K562 (cell line): ENCODE results near the gene LIMD2. TPM values are rescaled to one million over a fixed set of nuclear protein-coding genes. Genes with fewer than 3 reads are reported as not detected.

ENCODE experiments used
- CLOCK ChIP-seq: fragments of 250-450 bp; sonication (Bioruptor Pico); IDR thresholded peaks from 2 replicates; pipeline ENCODE4 v1.4.0; 2020; ENCODE audit warnings: mild to moderate bottlenecking, moderate library complexity, borderline replicate concordance
- ETV6 ChIP-seq, 3 experiments: fragments of 150-350 bp in 1 of 3; sonication (generic) in 1 of 3; formaldehyde crosslinking in 1 of 3; IDR thresholded peaks; 2 replicates each; pipeline versions ENCODE4 v1.6.1 to v1.8.0; 2014 to 2022; ENCODE audit warnings: borderline replicate concordance in 2 of 3, low read depth in 2 of 3, antibody characterized with exemption in 1 of 3, low read length in 1 of 3, mild to moderate bottlenecking in 1 of 3, missing genetic modification reagents in 1 of 3
- EWSR1 ChIP-seq: fragments of 450-650 bp; IDR thresholded peaks from 2 replicates; pipeline ENCODE4 v1.6.1; 2018; ENCODE audit warnings: borderline replicate concordance, mild to moderate bottlenecking, low read depth, moderate library complexity; ENCODE audit not compliant: partially characterized antibody
- FOXJ3 ChIP-seq: sonication (generic); formaldehyde crosslinking; IDR thresholded peaks from 2 replicates; pipeline ENCODE4 v1.4.0; 2020; ENCODE audit warnings: mild to moderate bottlenecking, missing genetic modification reagents
- KLF16 ChIP-seq: IDR thresholded peaks from 2 replicates; pipeline ENCODE4 v1.6.1; 2016; ENCODE audit warnings: antibody characterized with exemption
- NR1H2 ChIP-seq: sonication (generic); formaldehyde crosslinking; IDR thresholded peaks from 2 replicates; pipeline ENCODE4 v1.4.0; 2020; ENCODE audit warnings: mild to moderate bottlenecking, missing genetic modification reagents
- PHTF2 ChIP-seq: fragments of 250-450 bp; sonication (Bioruptor Pico); IDR thresholded peaks from 2 replicates; pipeline ENCODE4 v1.5.0; 2021; ENCODE audit warnings: mild to moderate bottlenecking
- PML ChIP-seq: IDR thresholded peaks from 2 replicates; pipeline ENCODE4 v1.6.1; 2012; ENCODE audit warnings: low read length, inconsistent platforms
- RB1 ChIP-seq: fragments of 450-650 bp; IDR thresholded peaks from 2 replicates; pipeline ENCODE4 v1.6.1; 2017; ENCODE audit warnings: low read depth, mild to moderate bottlenecking
- RHOXF2B ChIP-seq: fragments of 250-450 bp; sonication (Bioruptor Pico); conservative IDR thresholded peaks from 2 replicates; pipeline ENCODE4 v1.5.1; 2021
- SMAD4 ChIP-seq: fragments of 250-450 bp; sonication (Bioruptor Pico); conservative IDR thresholded peaks from 2 replicates; pipeline ENCODE4 v1.8.0; 2021; ENCODE audit warnings: inconsistent platforms, mild to moderate bottlenecking, moderate library complexity
- SRSF3 ChIP-seq: fragments of 200-400 bp; formaldehyde crosslinking; IDR thresholded peaks from 2 replicates; pipeline ENCODE4 v1.6.1; 2016; ENCODE audit warnings: mild to moderate bottlenecking, low read length, moderate library complexity; ENCODE audit not compliant: insufficient read depth
- TBP ChIP-seq: optimal IDR thresholded peaks from 2 replicates; pipeline ENCODE3; 2011; ENCODE audit warnings: low read depth, low read length, improper control_type of control experiment
- TCF7 ChIP-seq: sonication (generic); IDR thresholded peaks from 2 replicates; pipeline ENCODE4 v1.6.1; 2016; ENCODE audit warnings: antibody characterized with exemption, borderline replicate concordance
- ZBTB33 ChIP-seq: sonication (generic); formaldehyde crosslinking; IDR thresholded peaks from 2 replicates; pipeline ENCODE4 v1.8.1; 2023; ENCODE audit warnings: mild to moderate bottlenecking, missing genetic modification reagents
- ZNF347 ChIP-seq: fragments of 450-650 bp; formaldehyde crosslinking; IDR thresholded peaks from 2 replicates; pipeline ENCODE4 v1.4.0; 2020; ENCODE audit warnings: low read depth, mild to moderate bottlenecking, moderate library complexity
- ZNF444 ChIP-seq: fragments of 250-450 bp; sonication (Bioruptor Pico); IDR thresholded peaks from 2 replicates; pipeline ENCODE4 v1.4.0; 2020; ENCODE audit warnings: mild to moderate bottlenecking, moderate library complexity
- ZZZ3 ChIP-seq: fragments of 450-650 bp; IDR thresholded peaks from 2 replicates; pipeline ENCODE4 v1.6.1; 2016; ENCODE audit warnings: antibody characterized with exemption, mild to moderate bottlenecking, moderate library complexity
- polyA plus RNA-seq, 8 experiments: library from polyadenylated mRNA; depleted of rRNA in 4 of 8; stranded (reverse) in 5 of 8; unstranded in 3 of 8; fragments of >200 nt; fragmentation: Nextera tagmentation in 2 of 8; fragmentation: Illumina TruSeq in 1 of 8; extraction: Ambion mirVana in 2 of 8; extraction: Trizol in 1 of 8; gene quantifications; 2 replicates each; pipeline versions ENCODE4 v1.2.1 to v1.2.3, GENCODE V29; 2011 to 2014; ENCODE audit warnings: inconsistent platforms in 1 of 8, missing spikeins in 1 of 8
- total RNA-seq, 7 experiments: library from RNA; depleted of rRNA in 6 of 7; stranded (reverse); fragments of >200 nt in 6 of 7; fragmentation: Illumina TruSeq in 2 of 7; extraction: Trizol in 2 of 7; gene quantifications; 2 replicates each; pipeline versions ENCODE4 v1.2.1 to v1.2.3, GENCODE V29; 2011 to 2021; ENCODE audit warnings: low replicate concordance in 1 of 7
- TF ChIP-seq, protein P1 (sequence below): fragments of 250-450 bp; sonication (Bioruptor Pico); IDR thresholded peaks from 2 replicates; pipeline ENCODE4 v1.8.0; 2021; ENCODE audit warnings: moderate library complexity, mild to moderate bottlenecking, inconsistent platforms
- TF ChIP-seq, protein P2 (sequence below): sonication (generic); formaldehyde crosslinking; IDR thresholded peaks from 2 replicates; pipeline ENCODE4 v1.5.0; 2020; ENCODE audit warnings: missing genetic modification reagents

LIMD2 gene
- total and polyA plus RNA-seq, 9 of the 15 experiments (the other 6 are each of a cell fraction or from before 2014, with no cell fraction given), result 0.07 to 11.2 (median 2.8) TPM

GRCh38 chr17:63697341-63698286 lies 2.3 kb downstream of the LIMD2 start (continued):
- TF ChIP-seq CLOCK (CRISPR knock-in tag), result no peak
- 0 out of 2 replicates have a peak, but pooled peaks have one; percentile 19 for TF ChIP-seq RB1
- no peak for TF ChIP-seq PML
- TF ChIP-seq ETV6 (IDR thresholded peaks at IDR 0.05; ENCODE audit: borderline replicate concordance in 1 of 2, low read depth in 2 of 2, low read length in 1 of 2), result no peak
- TF ChIP-seq ETV6 (CRISPR knock-in tag; IDR thresholded peaks at IDR 0.05; ENCODE audit: borderline replicate concordance), result no peak
- TF ChIP-seq ZNF444, result no peak
- TF ChIP-seq EWSR1, result no peak
- no peak for TF ChIP-seq SMAD4 (CRISPR knock-in tag)
- 0 out of 2 replicates have a peak, but pooled peaks have one; percentile 15 for TF ChIP-seq KLF16
- TF ChIP-seq, protein P1, sequence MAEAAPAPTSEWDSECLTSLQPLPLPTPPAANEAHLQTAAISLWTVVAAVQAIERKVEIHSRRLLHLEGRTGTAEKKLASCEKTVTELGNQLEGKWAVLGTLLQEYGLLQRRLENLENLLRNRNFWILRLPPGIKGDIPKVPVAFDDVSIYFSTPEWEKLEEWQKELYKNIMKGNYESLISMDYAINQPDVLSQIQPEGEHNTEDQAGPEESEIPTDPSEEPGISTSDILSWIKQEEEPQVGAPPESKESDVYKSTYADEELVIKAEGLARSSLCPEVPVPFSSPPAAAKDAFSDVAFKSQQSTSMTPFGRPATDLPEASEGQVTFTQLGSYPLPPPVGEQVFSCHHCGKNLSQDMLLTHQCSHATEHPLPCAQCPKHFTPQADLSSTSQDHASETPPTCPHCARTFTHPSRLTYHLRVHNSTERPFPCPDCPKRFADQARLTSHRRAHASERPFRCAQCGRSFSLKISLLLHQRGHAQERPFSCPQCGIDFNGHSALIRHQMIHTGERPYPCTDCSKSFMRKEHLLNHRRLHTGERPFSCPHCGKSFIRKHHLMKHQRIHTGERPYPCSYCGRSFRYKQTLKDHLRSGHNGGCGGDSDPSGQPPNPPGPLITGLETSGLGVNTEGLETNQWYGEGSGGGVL (CRISPR knock-in tag), result no peak
- no peak for TF ChIP-seq ZZZ3
- TF ChIP-seq TCF7, result no peak
- no peak for TF ChIP-seq TBP
- peak; percentile 58; the same call in 1 of the 2 replicates for TF ChIP-seq ZBTB33 (CRISPR knock-in tag)
- TF ChIP-seq, protein P2, sequence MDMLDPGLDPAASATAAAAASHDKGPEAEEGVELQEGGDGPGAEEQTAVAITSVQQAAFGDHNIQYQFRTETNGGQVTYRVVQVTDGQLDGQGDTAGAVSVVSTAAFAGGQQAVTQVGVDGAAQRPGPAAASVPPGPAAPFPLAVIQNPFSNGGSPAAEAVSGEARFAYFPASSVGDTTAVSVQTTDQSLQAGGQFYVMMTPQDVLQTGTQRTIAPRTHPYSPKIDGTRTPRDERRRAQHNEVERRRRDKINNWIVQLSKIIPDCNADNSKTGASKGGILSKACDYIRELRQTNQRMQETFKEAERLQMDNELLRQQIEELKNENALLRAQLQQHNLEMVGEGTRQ (CRISPR knock-in tag), result no peak
- TF ChIP-seq PHTF2 (CRISPR knock-in tag), result no peak
- no peak for TF ChIP-seq FOXJ3 (CRISPR knock-in tag)
- no peak for TF ChIP-seq RHOXF2B
- no peak for TF ChIP-seq ZNF347 (CRISPR knock-in tag)
- no peak for TF ChIP-seq SRSF3
- TF ChIP-seq NR1H2 (CRISPR knock-in tag), result no peak
